Fibroblast of lung (primary cell): Measurements from ENCODE around the gene PUDP. TPM values are rescaled to one million over a fixed set of nuclear protein-coding genes. Genes with fewer than 3 reads are reported as not detected.

Experiments used
- DNase-seq, 2 donors: peaks; one replicate each; pipeline versions ENCODE4 v3.0.0 to v3.0.0-alpha.2; 2010; ENCODE audit warnings: low read depth in 2 of 2
- H2AFZ ChIP-seq: 2 replicates; pipeline ENCODE4 v1.5.1; 2012; ENCODE audit warnings: low read length, control low read depth, inconsistent platforms
- H3K27ac ChIP-seq: 2 replicates; pipeline ENCODE4 v1.5.1; 2011; ENCODE audit warnings: low read length, control low read depth; ENCODE audit not compliant: insufficient read depth
- H3K27me3 ChIP-seq: 2 replicates; pipeline ENCODE4 v1.5.1; 2011; ENCODE audit warnings: mild to moderate bottlenecking, low read length; ENCODE audit not compliant: control insufficient read depth, insufficient read depth
- H3K36me3 ChIP-seq: 2 replicates; pipeline ENCODE4 v1.5.1; 2011; ENCODE audit warnings: low read length; ENCODE audit not compliant: control insufficient read depth, insufficient read depth
- H3K4me1 ChIP-seq: 2 replicates; pipeline ENCODE4 v1.5.1; 2011; ENCODE audit warnings: low read length; ENCODE audit not compliant: control insufficient read depth, insufficient read depth; ENCODE audit errors: extremely low read depth
- H3K4me2 ChIP-seq: 2 replicates; pipeline ENCODE4 v1.5.1; 2011; ENCODE audit warnings: low read length, control low read depth; ENCODE audit not compliant: insufficient read depth; ENCODE audit errors: extremely low read depth
- H3K4me3 ChIP-seq, 4 experiments: fragments of 200-600 bp in 1 of 4; sonication (generic) in 1 of 4; replicated peaks in 1 of 4; 2 replicates each; pipeline ENCODE4 v1.5.1; 2011 to 2016; ENCODE audit warnings: low read length in 4 of 4, low read depth in 3 of 4, mild to moderate bottlenecking in 3 of 4, control low read depth in 2 of 4, inconsistent platforms in 1 of 4, mixed read lengths in 1 of 4; ENCODE audit not compliant: insufficient read depth in 1 of 4; ENCODE audit errors: control extremely low read depth in 1 of 4
- H3K79me2 ChIP-seq: 2 replicates; pipeline ENCODE4 v1.5.1; 2012; ENCODE audit warnings: mild to moderate bottlenecking, low read length, inconsistent platforms; ENCODE audit not compliant: control insufficient read depth, insufficient read depth
- H3K9ac ChIP-seq: 2 replicates; pipeline ENCODE4 v1.5.1; 2011; ENCODE audit warnings: mild to moderate bottlenecking, low read length, control low read depth; ENCODE audit not compliant: insufficient read depth
- H3K9me3 ChIP-seq: 2 replicates; pipeline ENCODE4 v1.5.1; 2012; ENCODE audit warnings: low read depth, low read length; ENCODE audit not compliant: control insufficient read depth, insufficient read depth
- H4K20me1 ChIP-seq: 2 replicates; pipeline ENCODE4 v1.5.1; 2011; ENCODE audit warnings: low read length; ENCODE audit not compliant: control insufficient read depth, insufficient read depth; ENCODE audit errors: extremely low read depth
- CTCF ChIP-seq, 2 donors: IDR thresholded peaks in 1 of 2; conservative IDR thresholded peaks in 1 of 2; 1 replicate in 1 of 2; 2 replicates in 1 of 2; pipeline ENCODE4 v1.5.1; 2011 to 2012; ENCODE audit warnings: low read length in 2 of 2, control low read depth in 1 of 2, inconsistent platforms in 1 of 2, low read depth in 1 of 2, mild to moderate bottlenecking in 1 of 2
- EZH2 ChIP-seq: IDR thresholded peaks from 2 replicates; pipeline ENCODE4 v1.5.1; 2012; ENCODE audit warnings: low read length, control low read depth, mild to moderate bottlenecking; ENCODE audit errors: missing control alignments
- polyA plus RNA-seq, 2 donors: library from polyadenylated mRNA; depleted of rRNA in 1 of 2; stranded (reverse) in 1 of 2; unstranded in 1 of 2; fragments of >200 nt; gene quantifications; 2 replicates each; pipeline ENCODE4 v1.2.1, GENCODE V29; 2011 to 2012; ENCODE audit warnings: missing spikeins in 1 of 2
- total RNA-seq: library from RNA; depleted of rRNA; stranded (reverse); fragments of >200 nt; gene quantifications from 2 replicates; pipeline ENCODE4 v1.2.1, GENCODE V29; 2014

Gene PUDP
- total and polyA plus RNA-seq, 2 donors (not counting 1 experiment from before 2014, with no cell fraction given): 7.6 to 19.8 TPM

GRCh38 chrX:7085879-7086278, 62.1 kb downstream of the PUDP start:
- H3K9ac ChIP-seq: no peak overlapping the region
- no peak for TF ChIP-seq CTCF (conservative IDR thresholded peaks at IDR 0.05 in 1 of 2, IDR thresholded peaks at IDR 0.05 in 1 of 2; ENCODE audit: low read depth in 1 of 2, low read length in 2 of 2)
- no peak for TF ChIP-seq EZH2

GRCh38 chrX:7084841-7085240, 63.1 kb downstream of the PUDP start:
- DNase-seq: no peak
- H3K27me3 ChIP-seq: no peaks in the 10 kb centered on the region
- H3K4me3 ChIP-seq: no peak overlapping the region
- H3K9ac ChIP-seq: no peak overlapping the region
- peaks cover 4% of the 10 kb centered on the region for H3K36me3 ChIP-seq
- no peaks in the 10 kb centered on the region for H3K79me2 ChIP-seq
- H3K4me2 ChIP-seq: no peak overlapping the region
- TF ChIP-seq CTCF (conservative IDR thresholded peaks at IDR 0.05 in 1 of 2, IDR thresholded peaks at IDR 0.05 in 1 of 2; ENCODE audit: low read depth in 1 of 2, low read length in 2 of 2) (no peak), EZH2 (no peak)
- no peaks in the 10 kb centered on the region for H4K20me1 ChIP-seq
- H3K9me3 ChIP-seq: no peaks in the 10 kb centered on the region
- no peak overlapping the region for H3K27ac ChIP-seq
- H3K4me1 ChIP-seq: no peaks in the 10 kb centered on the region
- no peak overlapping the region for H2AFZ ChIP-seq

More at GRCh38 chrX:7085879-7086278, 62.1 kb downstream of the PUDP start:
- Histone ChIP-seq H3K4me1 (no peaks in the 10 kb centered on the region), H2AFZ (no peak overlapping the region), H3K9me3 (no peaks in the 10 kb centered on the region), H3K27ac (no peak overlapping the region), H3K79me2 (no peaks in the 10 kb centered on the region), H4K20me1 (no peaks in the 10 kb centered on the region), H3K27me3 (no peaks in the 10 kb centered on the region), H3K4me2 (no peak overlapping the region), H3K36me3 (peaks cover 4% of the 10 kb centered on the region), H3K4me3 (no peak overlapping the region)
- no peak for DNase-seq

DNA sequence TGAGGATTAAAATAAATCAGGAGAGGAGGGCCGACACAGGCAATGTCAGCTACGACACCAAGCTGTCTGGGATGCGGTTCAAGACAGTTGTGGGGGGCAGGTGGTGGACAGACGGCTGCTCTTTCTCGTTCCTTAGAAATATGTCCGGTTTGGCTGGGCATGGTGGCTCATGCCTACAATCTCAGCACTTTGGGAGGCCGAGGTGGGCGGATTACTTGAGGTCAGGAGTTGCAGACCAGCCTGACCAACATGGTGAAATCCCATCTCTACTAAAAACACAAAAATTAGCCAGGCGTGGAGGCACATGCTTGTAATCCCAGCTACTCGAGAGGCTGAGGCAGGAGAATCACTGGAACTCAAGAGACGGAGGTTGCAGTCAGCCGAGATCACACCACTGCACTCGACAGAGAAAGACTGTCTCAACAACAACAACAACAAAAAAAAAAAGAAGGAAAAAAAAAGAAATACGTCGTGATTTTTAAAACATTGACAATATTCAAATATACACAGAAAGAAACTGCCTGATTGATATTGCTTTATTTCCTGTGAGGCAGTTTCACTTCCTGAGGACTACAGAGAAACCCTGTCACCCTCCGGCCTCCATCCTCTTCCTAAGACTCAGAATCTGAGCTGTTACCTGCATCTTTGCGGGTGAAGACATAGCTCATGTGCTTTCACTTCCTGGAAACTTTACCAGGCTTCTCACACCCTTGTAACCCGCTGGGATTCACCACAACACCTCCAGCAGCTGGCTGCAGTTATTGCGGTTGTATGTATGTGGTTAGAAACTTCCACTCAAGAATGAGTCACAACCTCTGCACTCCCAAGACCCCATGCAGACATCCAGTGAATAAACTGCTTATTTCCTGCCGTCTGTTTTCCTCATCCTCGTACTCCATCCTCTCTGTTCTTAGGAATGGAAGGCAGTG, 64.2 kb downstream of the PUDP start:
- H3K27ac ChIP-seq: no peak overlapping the region
- peak; percentile 83 to 99 for DNase-seq
- no peaks in the 10 kb centered on the region for H4K20me1 ChIP-seq

More for the DNA sequence above, 64.2 kb downstream of the PUDP start:
- Histone ChIP-seq H3K4me1 (no peaks in the 10 kb centered on the region), H3K9me3 (no peaks in the 10 kb centered on the region), H3K4me2 (peak overlapping the region; percentile 62), H2AFZ (no peak overlapping the region), H3K4me3 (no peak overlapping the region), H3K36me3 (peaks cover 4% of the 10 kb centered on the region), H3K79me2 (no peaks in the 10 kb centered on the region), H3K9ac (no peak overlapping the region), H3K27me3 (no peaks in the 10 kb centered on the region)
- no peak for TF ChIP-seq EZH2
- no peak for TF ChIP-seq CTCF (conservative IDR thresholded peaks at IDR 0.05 in 1 of 2, IDR thresholded peaks at IDR 0.05 in 1 of 2; ENCODE audit: low read depth in 1 of 2, low read length in 2 of 2)
